IMR-90 (cell line): ENCODE data around the gene HCN2. TPM values are rescaled to one million over a fixed set of nuclear protein-coding genes. Genes with fewer than 3 reads are reported as not detected.

Experiments
- ATAC-seq: fragments of 200-7000 bp; cut with Tn5 transposase; 2 replicates; pipeline ENCODE4 v1.9.1; 2020; ENCODE audit warnings: low read depth, mild to moderate bottlenecking, moderate library complexity
- BruUV-seq: library from RNA; stranded (reverse); fragments of 400-500 nt; replicated peaks from 2 replicates; lab custom pipeline; 2021; lab: Mats Ljungman, UMichigan
- CTCF ChIA-PET: fragments of 300-600 bp; formaldehyde crosslinking; extraction: SDS; loops from one replicate; lab custom pipeline; 2021; ENCODE audit warnings: antibody characterized with exemption; lab: Yijun Ruan, JAX
- POLR2A ChIA-PET: fragments of 300-600 bp; sonication (Branson Sonifier 250); formaldehyde crosslinking; loops from one replicate; lab custom pipeline; 2022; ENCODE audit warnings: antibody characterized with exemption; ENCODE audit not compliant: unreplicated experiment; lab: Charles Lee
- DNase-seq: peaks from one replicate; pipeline ENCODE4 v3.0.0; 2013
- H2AFZ ChIP-seq: replicated peaks from 2 replicates; pipeline ENCODE3; 2013; ENCODE audit warnings: low read length, mild to moderate bottlenecking; ENCODE audit not compliant: poor library complexity
- H2AK5ac ChIP-seq: 2 replicates; pipeline ENCODE4 v1.6.1; 2013; ENCODE audit warnings: low read depth, low read length, inconsistent platforms
- H2AK9ac ChIP-seq: replicated peaks from 2 replicates; pipeline ENCODE3; 2013; ENCODE audit warnings: mild to moderate bottlenecking, low read depth, low read length, moderate library complexity; ENCODE audit not compliant: poor library complexity
- H2BK120ac ChIP-seq: 2 replicates; pipeline ENCODE4 v1.6.1; 2013; ENCODE audit warnings: low read depth, low read length, inconsistent platforms
- H2BK15ac ChIP-seq: 3 replicates; pipeline ENCODE4 v1.6.1; 2013; ENCODE audit warnings: low read depth, low read length, inconsistent platforms
- H2BK20ac ChIP-seq: 2 replicates; pipeline ENCODE4 v1.6.1; 2013; ENCODE audit warnings: low read depth, mild to moderate bottlenecking, inconsistent platforms, low read length, moderate library complexity
- H2BK5ac ChIP-seq: 2 replicates; pipeline ENCODE4 v1.6.1; 2013; ENCODE audit warnings: mild to moderate bottlenecking, low read depth, low read length, inconsistent platforms; ENCODE audit not compliant: poor library complexity, severe bottlenecking
- H3K14ac ChIP-seq: replicated peaks from 2 replicates; pipeline ENCODE4 v1.6.1; 2013; ENCODE audit warnings: low read depth, low read length, inconsistent platforms
- H3K18ac ChIP-seq: 2 replicates; pipeline ENCODE4 v1.6.1; 2013; ENCODE audit warnings: low read depth, low read length, control low read depth
- H3K23ac ChIP-seq: 2 replicates; pipeline ENCODE4 v1.6.1; 2013; ENCODE audit warnings: low read depth, low read length, inconsistent platforms
- H3K27ac ChIP-seq: 2 replicates; pipeline ENCODE4 v1.5.1; 2013; ENCODE audit warnings: mild to moderate bottlenecking, control low read depth, low read length; ENCODE audit not compliant: insufficient read depth
- H3K27me3 ChIP-seq: 2 replicates; pipeline ENCODE4 v1.6.1; 2013; ENCODE audit warnings: low read length; ENCODE audit not compliant: control insufficient read depth, insufficient read depth
- H3K36me3 ChIP-seq: 2 replicates; pipeline ENCODE4 v1.6.1; 2013; ENCODE audit warnings: low read length, mixed read lengths; ENCODE audit not compliant: control insufficient read depth, insufficient read depth
- H3K4ac ChIP-seq: 2 replicates; pipeline ENCODE4 v1.6.1; 2013; ENCODE audit warnings: low read depth, low read length, inconsistent platforms
- H3K4me1 ChIP-seq: 2 replicates; pipeline ENCODE4 v1.6.1; 2013; ENCODE audit warnings: low read length, mixed read lengths; ENCODE audit not compliant: control insufficient read depth, insufficient read depth
- H3K4me2 ChIP-seq: 2 replicates; pipeline ENCODE4 v1.6.1; 2013; ENCODE audit warnings: low read depth, mild to moderate bottlenecking, control low read depth, low read length, moderate library complexity
- H3K4me3 ChIP-seq: 2 replicates; pipeline ENCODE4 v1.5.1; 2013; ENCODE audit warnings: low read depth, mild to moderate bottlenecking, control low read depth, low read length, moderate library complexity; ENCODE audit not compliant: insufficient read depth
- H3K56ac ChIP-seq: 2 replicates; pipeline ENCODE4 v1.6.1; 2013; ENCODE audit warnings: low read length, inconsistent platforms; ENCODE audit not compliant: insufficient read depth; ENCODE audit errors: extremely low read depth
- H3K79me1 ChIP-seq, 2 experiments: 2 replicates each; pipeline ENCODE4 v1.6.1; 2013; ENCODE audit warnings: low read length in 2 of 2, inconsistent platforms in 1 of 2, low read depth in 1 of 2
- H3K9ac ChIP-seq: 2 replicates; pipeline ENCODE4 v1.6.1; 2013; ENCODE audit warnings: low read depth, low read length, control low read depth
- H3K9me1 ChIP-seq: 2 replicates; pipeline ENCODE4 v1.6.1; 2013; ENCODE audit warnings: low read length, inconsistent platforms; ENCODE audit not compliant: insufficient read depth
- H3K9me3 ChIP-seq: 2 replicates; pipeline ENCODE4 v1.6.1; 2013; ENCODE audit warnings: low read length; ENCODE audit not compliant: control insufficient read depth, insufficient read depth
- H4K20me1 ChIP-seq: 2 replicates; pipeline ENCODE4 v1.6.1; 2013; ENCODE audit warnings: low read length, inconsistent platforms; ENCODE audit not compliant: insufficient read depth
- H4K5ac ChIP-seq: 2 replicates; pipeline ENCODE4 v1.6.1; 2013; ENCODE audit warnings: mild to moderate bottlenecking, low read depth, low read length, control low read depth
- H4K8ac ChIP-seq, 2 experiments: 2 replicates each; pipeline ENCODE4 v1.6.1; 2013; ENCODE audit warnings: low read depth in 2 of 2, low read length in 2 of 2, control low read depth in 1 of 2, inconsistent platforms in 1 of 2
- H4K91ac ChIP-seq: 2 replicates; pipeline ENCODE4 v1.6.1; 2013; ENCODE audit warnings: low read depth, low read length, inconsistent platforms; ENCODE audit not compliant: insufficient read depth
- CEBPB ChIP-seq: IDR thresholded peaks from 2 replicates; pipeline ENCODE4 v1.6.1; 2012; ENCODE audit warnings: low read depth, low read length, improper control_type of control experiment
- ELK1 ChIP-seq: fragments of 150-350 bp; IDR thresholded peaks from 2 replicates; pipeline ENCODE4 v1.6.1; 2016; ENCODE audit warnings: low read depth, mild to moderate bottlenecking, low read length, moderate library complexity, borderline replicate concordance
- FOS ChIP-seq: fragments of 150-350 bp; IDR thresholded peaks from 2 replicates; pipeline ENCODE4 v1.6.1; 2016; ENCODE audit warnings: low read depth, low read length
- MAFK ChIP-seq: IDR thresholded peaks from 2 replicates; pipeline ENCODE4 v1.6.1; 2012; ENCODE audit warnings: low read depth, low read length, improper control_type of control experiment
- MAZ ChIP-seq: IDR thresholded peaks from 2 replicates; pipeline ENCODE4 v1.6.1; 2012; ENCODE audit warnings: low read depth, mild to moderate bottlenecking, low read length, improper control_type of control experiment, moderate library complexity, borderline replicate concordance
- MXI1 ChIP-seq: IDR thresholded peaks from 2 replicates; pipeline ENCODE4 v1.6.1; 2012; ENCODE audit warnings: low read depth, mild to moderate bottlenecking, low read length, moderate library complexity, borderline replicate concordance
- NFE2L2 ChIP-seq: fragments of 150-350 bp; IDR thresholded peaks from 2 replicates; pipeline ENCODE4 v1.6.1; 2016; ENCODE audit warnings: low read depth, mild to moderate bottlenecking, low read length
- RCOR1 ChIP-seq: IDR thresholded peaks from 2 replicates; pipeline ENCODE4 v1.6.1; 2012; ENCODE audit warnings: mild to moderate bottlenecking, low read length, improper control_type of control experiment; ENCODE audit not compliant: insufficient replicate concordance
- SMC3 ChIP-seq: fragments of 150-350 bp; IDR thresholded peaks from 2 replicates; pipeline ENCODE4 v1.6.1; 2016; ENCODE audit warnings: low read depth, mild to moderate bottlenecking, antibody characterized with exemption, low read length, moderate library complexity
- USF2 ChIP-seq: fragments of 150-350 bp; IDR thresholded peaks from 2 replicates; pipeline ENCODE4 v1.6.1; 2017; ENCODE audit warnings: mild to moderate bottlenecking, antibody characterized with exemption, low read length, low read depth
- WGBS, 2 experiments: methylation state at CpG; one replicate each; pipeline versions ENCODE4 v1.1.5 to v1.1.7; 2013; ENCODE audit warnings: missing lambda C conversion rate in 2 of 2; ENCODE audit not compliant: insufficient read length in 1 of 2; ENCODE audit errors: extremely low coverage in 2 of 2; 5-methylcytosine and 5-hydroxymethylcytosine counted together
- dilution Hi-C: fragments of 300-500 bp; cut with HindIII; formaldehyde crosslinking; loops from one replicate; pipeline ENCODE4 v1.14.3; 2018; ENCODE audit warnings: low sequenced_read_pairs; ENCODE audit not compliant: unreplicated experiment
- in situ Hi-C: fragments of 300-500 bp; cut with MboI; formaldehyde crosslinking; loops from 3 replicates; pipeline ENCODE4 v1.14.3; 2019; ENCODE audit warnings: low sequenced_read_pairs, inconsistent platforms, mixed read lengths
- intact Hi-C: fragments of 100-400 bp; cut with micrococcal nuclease; formaldehyde crosslinking; loops from 2 replicates; pipeline ENCODE4 v1.10.0; 2022
- polyA plus RNA-seq, 3 experiments: library from polyadenylated mRNA; depleted of rRNA; stranded (reverse); fragments of >200 nt; gene quantifications; 2 replicates each; pipeline ENCODE4 v1.2.3, GENCODE V29; 2012; ENCODE audit warnings: low replicate concordance in 1 of 3
- total RNA-seq: library from RNA; depleted of rRNA; stranded (reverse); fragments of >200 nt; gene quantifications from 2 replicates; pipeline ENCODE4 v1.2.3, GENCODE V29; 2012

HCN2 gene
- total and polyA plus RNA-seq, 2 of the 4 experiments (the other 2 are of a cell fraction) = 0.72 to 2.6 TPM

DNA sequence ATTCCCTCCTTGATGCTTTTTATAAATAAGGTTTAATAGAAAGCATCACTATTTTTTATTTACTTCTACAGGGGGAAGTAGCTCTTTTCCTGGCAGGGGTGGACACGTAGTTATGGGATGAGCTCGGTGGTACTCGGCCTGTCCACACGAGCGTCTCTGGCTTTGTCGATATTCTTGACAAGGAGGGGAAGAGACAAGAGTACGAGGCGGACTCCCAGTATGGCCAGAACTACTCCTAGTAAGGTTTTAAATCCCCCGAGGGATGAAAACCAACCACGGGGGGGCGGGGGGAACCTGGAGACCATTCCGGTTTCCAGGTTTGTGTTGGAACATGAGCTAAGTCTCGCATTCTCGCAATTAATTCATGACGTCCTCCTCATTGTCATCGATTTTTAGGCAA, 22.8 kb upstream of the HCN2 start:
- Histone ChIP-seq H3K14ac (no peak overlapping the region), H3K4ac (no peak overlapping the region), H3K79me1 (peaks cover 0 to 5% of the 10 kb centered on the region in 2 experiments; a peak in 1 of 4 replicates), H3K9me1 (0 out of 2 replicates have a peak, but pooled peaks cover 4% of the 10 kb centered on the region), H4K20me1 (no peaks in the 10 kb centered on the region), H2AK5ac (no peak overlapping the region), H3K9ac (no peak overlapping the region), H3K27ac (no peak overlapping the region), H4K91ac (no peak overlapping the region), H3K4me3 (no peak overlapping the region), H3K4me2 (no peak overlapping the region), H4K5ac (no peak overlapping the region), H2AFZ (no peak overlapping the region), H3K9me3 (no peaks in the 10 kb centered on the region), H3K56ac (no peak overlapping the region), H3K36me3 (no peaks in the 10 kb centered on the region), H2BK120ac (no peak overlapping the region), H3K27me3 (no peaks in the 10 kb centered on the region), H3K23ac (no peak overlapping the region), H3K18ac (no peak overlapping the region), H2BK5ac (no peak overlapping the region), H2BK20ac (no peak overlapping the region), H2BK15ac (no peak overlapping the region), H4K8ac (no peak overlapping the region), H3K4me1 (peaks cover 7% of the 10 kb centered on the region; the same call in 1 of the 2 replicates), H2AK9ac (no peak overlapping the region)
- intact Hi-C loops (no loop called here), dilution Hi-C loops (no loop called here), in situ Hi-C loops (no loop called here)
- WGBS, 2 experiments = no CpG with 5 or more reads among the region's 16 CpGs
- CTCF ChIA-PET = no interaction called here
- POLR2A ChIA-PET = no interaction called here
- no peak for ATAC-seq
- TF ChIP-seq FOS = no peak
- TF ChIP-seq RCOR1 = no peak
- TF ChIP-seq USF2 = no peak
- no peak for TF ChIP-seq MAFK
- TF ChIP-seq SMC3 = no peak
- TF ChIP-seq MXI1 = no peak
- no peak for TF ChIP-seq ELK1
- TF ChIP-seq CEBPB = no peak
- no peak for TF ChIP-seq NFE2L2
- no peak for TF ChIP-seq MAZ
- no TSS peak for BruUV-seq
- DNase-seq = no peak
